GM21526 (cell line): ENCODE data around the gene TSHZ3.

Experiments used
- ATAC-seq: cut with Tn5 transposase; IDR thresholded peaks from one replicate; pipeline ENCODE4 v1.9.1; 2021; ENCODE audit warnings: moderate library complexity; ENCODE audit not compliant: unreplicated experiment, low FRiP score

TSHZ3 gene

GRCh38 chr19:31355665-31356289 is 6.5 kb upstream of the TSHZ3 start:
- no peak for ATAC-seq

- no peak for ATAC-seq
Observed at GRCh38 chr19:31354799-31355664, 5.8 kb upstream of the TSHZ3 start.

- no peak for ATAC-seq
Observed at GRCh38 chr19:31354316-31354715, 5.1 kb upstream of the TSHZ3 start.

GRCh38 chr19:31353833-31354232 is 4.6 kb upstream of the TSHZ3 start:
- no peak for ATAC-seq

GRCh38 chr19:31352782-31353651 is 3.8 kb upstream of the TSHZ3 start:
- no peak for ATAC-seq

GRCh38 chr19:31352296-31352781 is 3.1 kb upstream of the TSHZ3 start:
- no peak for ATAC-seq

GRCh38 chr19:31351855-31352195 is 2.6 kb upstream of the TSHZ3 start:
- ATAC-seq = no peak

- no peak for ATAC-seq
Observed at GRCh38 chr19:31351056-31351854, 2.0 kb upstream of the TSHZ3 start.

- no peak for ATAC-seq
Observed at GRCh38 chr19:31350693-31351055, 1.4 kb upstream of the TSHZ3 start.

GRCh38 chr19:31350033-31350692 is 927 bp upstream of the TSHZ3 start:
- no peak for ATAC-seq

- ATAC-seq = no peak
Observed at GRCh38 chr19:31348481-31349159, 616 bp downstream of the TSHZ3 start.

- ATAC-seq = no peak
Observed at GRCh38 chr19:31347828-31348392, 1.3 kb downstream of the TSHZ3 start.

- ATAC-seq = no peak
Observed at GRCh38 chr19:31347354-31347753, 1.9 kb downstream of the TSHZ3 start.

GRCh38 chr19:31346184-31347059 is 2.8 kb downstream of the TSHZ3 start:
- no peak for ATAC-seq

- no peak for ATAC-seq
Observed at GRCh38 chr19:31344403-31344802, 4.8 kb downstream of the TSHZ3 start.

- no peak for ATAC-seq
Observed at GRCh38 chr19:31342926-31343325, 6.3 kb downstream of the TSHZ3 start.

- ATAC-seq = no peak
Observed at GRCh38 chr19:31340042-31341025, 8.9 kb downstream of the TSHZ3 start.
